ENCODE results near the gene KCNJ14.

Gene KCNJ14

GRCh38 chr19:48458016-48458415 lies 2.6 kb downstream of the KCNJ14 start:
- TF ChIP-seq, protein P1, sequence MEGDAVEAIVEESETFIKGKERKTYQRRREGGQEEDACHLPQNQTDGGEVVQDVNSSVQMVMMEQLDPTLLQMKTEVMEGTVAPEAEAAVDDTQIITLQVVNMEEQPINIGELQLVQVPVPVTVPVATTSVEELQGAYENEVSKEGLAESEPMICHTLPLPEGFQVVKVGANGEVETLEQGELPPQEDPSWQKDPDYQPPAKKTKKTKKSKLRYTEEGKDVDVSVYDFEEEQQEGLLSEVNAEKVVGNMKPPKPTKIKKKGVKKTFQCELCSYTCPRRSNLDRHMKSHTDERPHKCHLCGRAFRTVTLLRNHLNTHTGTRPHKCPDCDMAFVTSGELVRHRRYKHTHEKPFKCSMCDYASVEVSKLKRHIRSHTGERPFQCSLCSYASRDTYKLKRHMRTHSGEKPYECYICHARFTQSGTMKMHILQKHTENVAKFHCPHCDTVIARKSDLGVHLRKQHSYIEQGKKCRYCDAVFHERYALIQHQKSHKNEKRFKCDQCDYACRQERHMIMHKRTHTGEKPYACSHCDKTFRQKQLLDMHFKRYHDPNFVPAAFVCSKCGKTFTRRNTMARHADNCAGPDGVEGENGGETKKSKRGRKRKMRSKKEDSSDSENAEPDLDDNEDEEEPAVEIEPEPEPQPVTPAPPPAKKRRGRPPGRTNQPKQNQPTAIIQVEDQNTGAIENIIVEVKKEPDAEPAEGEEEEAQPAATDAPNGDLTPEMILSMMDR (IDR thresholded peaks at IDR 0.05; ENCODE audit: low read depth, low read length, missing control alignments), result no peak
- no peak overlapping the region for H3K4me3 ChIP-seq (ENCODE audit: low read depth, low read length)
- DNase-seq (ENCODE audit: low read depth), result no peak
- in situ Hi-C loops (cut with HindIII; ENCODE audit: low sequenced_read_pairs), result no loop called here

DNA sequence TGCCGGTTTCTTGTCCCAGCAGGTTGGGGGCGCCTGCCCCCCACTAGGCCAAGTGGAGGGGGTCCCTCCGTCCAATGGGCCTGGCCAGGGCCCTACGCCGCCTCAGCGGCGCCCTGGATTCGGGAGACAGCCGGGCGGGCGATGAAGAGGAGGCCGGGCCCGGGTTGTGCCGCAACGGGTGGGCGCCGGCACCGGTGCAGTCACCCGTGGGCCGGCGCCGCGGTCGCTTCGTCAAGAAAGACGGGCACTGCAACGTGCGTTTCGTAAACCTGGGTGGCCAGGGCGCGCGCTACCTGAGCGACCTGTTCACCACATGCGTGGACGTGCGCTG lies 6.2 kb downstream of the KCNJ14 start:
- in situ Hi-C loops (cut with HindIII; ENCODE audit: low sequenced_read_pairs), result no loop called here
- TF ChIP-seq, protein P1 (IDR thresholded peaks at IDR 0.05; ENCODE audit: low read depth, low read length, missing control alignments), result no peak
- H3K4me3 ChIP-seq (ENCODE audit: low read depth, low read length), result no peak overlapping the region
- DNase-seq (ENCODE audit: low read depth), result no peak

DNA sequence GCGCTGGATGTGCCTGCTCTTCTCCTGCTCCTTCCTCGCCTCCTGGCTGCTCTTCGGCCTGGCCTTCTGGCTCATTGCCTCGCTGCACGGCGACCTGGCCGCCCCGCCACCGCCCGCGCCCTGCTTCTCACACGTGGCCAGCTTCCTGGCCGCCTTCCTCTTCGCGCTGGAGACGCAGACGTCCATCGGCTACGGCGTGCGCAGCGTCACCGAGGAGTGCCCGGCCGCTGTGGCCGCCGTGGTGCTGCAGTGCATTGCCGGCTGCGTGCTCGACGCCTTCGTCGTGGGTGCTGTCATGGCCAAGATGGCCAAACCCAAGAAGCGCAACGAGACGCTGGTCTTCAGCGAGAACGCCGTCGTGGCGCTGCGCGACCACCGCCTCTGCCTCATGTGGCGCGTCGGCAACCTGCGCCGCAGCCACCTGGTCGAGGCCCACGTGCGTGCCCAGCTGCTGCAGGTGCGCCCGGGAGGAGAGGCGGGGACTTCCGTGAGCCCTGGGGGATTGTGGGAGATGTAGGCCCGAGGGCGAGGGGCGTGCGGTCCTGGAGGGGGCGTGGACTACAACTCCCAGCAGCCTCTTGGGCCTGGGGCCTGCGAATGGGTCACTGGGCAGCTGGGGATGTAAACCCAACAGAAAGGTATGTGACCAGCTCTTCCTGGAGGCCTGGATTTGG lies 6.7 kb downstream of the KCNJ14 start:
- DNase-seq (ENCODE audit: low read depth), result no peak
- no peak overlapping the region for H3K4me3 ChIP-seq (ENCODE audit: low read depth, low read length)
- TF ChIP-seq, protein P1 (IDR thresholded peaks at IDR 0.05; ENCODE audit: low read depth, low read length, missing control alignments), result no peak
- in situ Hi-C loops (cut with HindIII; ENCODE audit: low sequenced_read_pairs), result no loop called here

GRCh38 chr19:48465215-48465614 lies 9.8 kb downstream of the KCNJ14 start:
- DNase-seq (ENCODE audit: low read depth), result no peak
- H3K4me3 ChIP-seq (ENCODE audit: low read depth, low read length), result no peak overlapping the region
- in situ Hi-C loops (cut with HindIII; ENCODE audit: low sequenced_read_pairs), result no loop called here
- TF ChIP-seq, protein P1 (IDR thresholded peaks at IDR 0.05; ENCODE audit: low read depth, low read length, missing control alignments), result no peak

- in situ Hi-C loops (cut with HindIII; ENCODE audit: low sequenced_read_pairs), result no loop called here
- no peak overlapping the region for H3K4me3 ChIP-seq (ENCODE audit: low read depth, low read length)
- TF ChIP-seq, protein P1 (IDR thresholded peaks at IDR 0.05; ENCODE audit: low read depth, low read length, missing control alignments), result no peak
- DNase-seq (ENCODE audit: low read depth), result no peak
These were observed 11.4 kb downstream of the KCNJ14 start for GRCh38 chr19:48466561-48467325.

- peak overlapping the region; percentile 94 for H3K4me3 ChIP-seq (ENCODE audit: low read depth, low read length)
- TF ChIP-seq, protein P1 (IDR thresholded peaks at IDR 0.05; ENCODE audit: low read depth, low read length, missing control alignments), result no peak
- in situ Hi-C loops (cut with HindIII; ENCODE audit: low sequenced_read_pairs), result no loop called here
- peak; percentile 100 for DNase-seq (ENCODE audit: low read depth)
These were observed 13.5 kb downstream of the KCNJ14 start for GRCh38 chr19:48468772-48469288.
